ENCODE data around the gene VPS13C.

- TF ChIP-seq CTCF (IDR thresholded peaks at IDR 0.05), result no peak
- TF ChIP-seq POLR2A (IDR thresholded peaks at IDR 0.05), result no peak
- no peak for TF ChIP-seq POLR2AphosphoS5 (IDR thresholded peaks at IDR 0.05)
These were observed 142.8 kb downstream of the VPS13C start for GRCh38 chr15:61917457-61917856.

Measured in stomach (tissue), 4 donors.